Panc1 (cell line): ENCODE data around the gene MRTFA.

Experiments used
- TF ChIP-seq, protein P1 (sequence below), 2 experiments: IDR thresholded peaks; 2 replicates each; pipeline ENCODE4 v1.6.1; 2011 to 2012; ENCODE audit warnings: low read depth in 2 of 2, control low read depth in 1 of 2, low read length in 1 of 2, mild to moderate bottlenecking in 1 of 2, moderate library complexity in 1 of 2; ENCODE audit not compliant: insufficient read depth in 1 of 2
- TF ChIP-seq, protein P2 (sequence below): fragments of 450-650 bp; IDR thresholded peaks from 2 replicates; pipeline ENCODE4 v1.5.1; 2017; ENCODE audit warnings: mild to moderate bottlenecking

DNA sequence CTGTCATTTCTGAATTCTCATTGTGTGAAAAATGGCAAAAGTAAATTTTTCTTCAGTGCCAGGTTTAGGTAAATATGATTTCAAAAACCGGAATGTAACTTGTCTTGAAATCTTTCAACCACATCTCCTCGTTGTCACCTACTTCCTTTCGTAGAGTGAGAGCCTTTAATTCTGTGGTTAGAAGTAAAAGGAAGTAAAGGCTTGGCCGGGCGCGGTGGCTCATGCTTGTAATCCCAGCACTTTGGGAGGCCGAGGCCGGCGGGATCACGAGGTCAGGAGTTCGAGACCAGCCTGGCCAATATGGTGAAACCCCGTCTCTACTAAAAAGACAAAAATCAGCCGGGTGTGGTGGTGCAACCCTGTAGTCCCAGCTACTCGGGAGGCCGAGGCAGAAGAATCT is 236.4 kb downstream of the MRTFA start:
- TF ChIP-seq, protein P1, sequence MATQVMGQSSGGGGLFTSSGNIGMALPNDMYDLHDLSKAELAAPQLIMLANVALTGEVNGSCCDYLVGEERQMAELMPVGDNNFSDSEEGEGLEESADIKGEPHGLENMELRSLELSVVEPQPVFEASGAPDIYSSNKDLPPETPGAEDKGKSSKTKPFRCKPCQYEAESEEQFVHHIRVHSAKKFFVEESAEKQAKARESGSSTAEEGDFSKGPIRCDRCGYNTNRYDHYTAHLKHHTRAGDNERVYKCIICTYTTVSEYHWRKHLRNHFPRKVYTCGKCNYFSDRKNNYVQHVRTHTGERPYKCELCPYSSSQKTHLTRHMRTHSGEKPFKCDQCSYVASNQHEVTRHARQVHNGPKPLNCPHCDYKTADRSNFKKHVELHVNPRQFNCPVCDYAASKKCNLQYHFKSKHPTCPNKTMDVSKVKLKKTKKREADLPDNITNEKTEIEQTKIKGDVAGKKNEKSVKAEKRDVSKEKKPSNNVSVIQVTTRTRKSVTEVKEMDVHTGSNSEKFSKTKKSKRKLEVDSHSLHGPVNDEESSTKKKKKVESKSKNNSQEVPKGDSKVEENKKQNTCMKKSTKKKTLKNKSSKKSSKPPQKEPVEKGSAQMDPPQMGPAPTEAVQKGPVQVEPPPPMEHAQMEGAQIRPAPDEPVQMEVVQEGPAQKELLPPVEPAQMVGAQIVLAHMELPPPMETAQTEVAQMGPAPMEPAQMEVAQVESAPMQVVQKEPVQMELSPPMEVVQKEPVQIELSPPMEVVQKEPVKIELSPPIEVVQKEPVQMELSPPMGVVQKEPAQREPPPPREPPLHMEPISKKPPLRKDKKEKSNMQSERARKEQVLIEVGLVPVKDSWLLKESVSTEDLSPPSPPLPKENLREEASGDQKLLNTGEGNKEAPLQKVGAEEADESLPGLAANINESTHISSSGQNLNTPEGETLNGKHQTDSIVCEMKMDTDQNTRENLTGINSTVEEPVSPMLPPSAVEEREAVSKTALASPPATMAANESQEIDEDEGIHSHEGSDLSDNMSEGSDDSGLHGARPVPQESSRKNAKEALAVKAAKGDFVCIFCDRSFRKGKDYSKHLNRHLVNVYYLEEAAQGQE (IDR thresholded peaks at IDR 0.05; ENCODE audit: insufficient read depth in 1 of 2, low read depth in 2 of 2, low read length in 1 of 2): no peak
- TF ChIP-seq, protein P2, sequence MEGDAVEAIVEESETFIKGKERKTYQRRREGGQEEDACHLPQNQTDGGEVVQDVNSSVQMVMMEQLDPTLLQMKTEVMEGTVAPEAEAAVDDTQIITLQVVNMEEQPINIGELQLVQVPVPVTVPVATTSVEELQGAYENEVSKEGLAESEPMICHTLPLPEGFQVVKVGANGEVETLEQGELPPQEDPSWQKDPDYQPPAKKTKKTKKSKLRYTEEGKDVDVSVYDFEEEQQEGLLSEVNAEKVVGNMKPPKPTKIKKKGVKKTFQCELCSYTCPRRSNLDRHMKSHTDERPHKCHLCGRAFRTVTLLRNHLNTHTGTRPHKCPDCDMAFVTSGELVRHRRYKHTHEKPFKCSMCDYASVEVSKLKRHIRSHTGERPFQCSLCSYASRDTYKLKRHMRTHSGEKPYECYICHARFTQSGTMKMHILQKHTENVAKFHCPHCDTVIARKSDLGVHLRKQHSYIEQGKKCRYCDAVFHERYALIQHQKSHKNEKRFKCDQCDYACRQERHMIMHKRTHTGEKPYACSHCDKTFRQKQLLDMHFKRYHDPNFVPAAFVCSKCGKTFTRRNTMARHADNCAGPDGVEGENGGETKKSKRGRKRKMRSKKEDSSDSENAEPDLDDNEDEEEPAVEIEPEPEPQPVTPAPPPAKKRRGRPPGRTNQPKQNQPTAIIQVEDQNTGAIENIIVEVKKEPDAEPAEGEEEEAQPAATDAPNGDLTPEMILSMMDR: no peak
